RWPE1 (cell line): Measurements from ENCODE around the gene PMPCA.

ENCODE experiments used
- CTCF ChIA-PET: fragments of 350-600 bp; sonication (Branson Sonifier 250); formaldehyde crosslinking; extraction: SDS; loops from one replicate; lab custom pipeline; 2021; lab: Yijun Ruan, JAX
- POLR2A ChIA-PET: fragments of 400-600 bp; formaldehyde crosslinking; extraction: SDS; loops from one replicate; lab custom pipeline; 2020; ENCODE audit warnings: antibody characterized with exemption; ENCODE audit not compliant: low non-redundant PET; lab: Yijun Ruan, JAX
- DNase-seq: peaks from one replicate; pipeline ENCODE4 v3.0.0; 2012; ENCODE audit warnings: low spot score
- H3K27ac ChIP-seq: fragments of 450-650 bp; 2 replicates; pipeline ENCODE4 v1.5.1; 2017
- TF ChIP-seq, protein P1 (sequence below): fragments of 450-650 bp; conservative IDR thresholded peaks from 2 replicates; pipeline ENCODE4 v1.5.1; 2017; ENCODE audit warnings: low read depth, mild to moderate bottlenecking

The PMPCA gene

DNA sequence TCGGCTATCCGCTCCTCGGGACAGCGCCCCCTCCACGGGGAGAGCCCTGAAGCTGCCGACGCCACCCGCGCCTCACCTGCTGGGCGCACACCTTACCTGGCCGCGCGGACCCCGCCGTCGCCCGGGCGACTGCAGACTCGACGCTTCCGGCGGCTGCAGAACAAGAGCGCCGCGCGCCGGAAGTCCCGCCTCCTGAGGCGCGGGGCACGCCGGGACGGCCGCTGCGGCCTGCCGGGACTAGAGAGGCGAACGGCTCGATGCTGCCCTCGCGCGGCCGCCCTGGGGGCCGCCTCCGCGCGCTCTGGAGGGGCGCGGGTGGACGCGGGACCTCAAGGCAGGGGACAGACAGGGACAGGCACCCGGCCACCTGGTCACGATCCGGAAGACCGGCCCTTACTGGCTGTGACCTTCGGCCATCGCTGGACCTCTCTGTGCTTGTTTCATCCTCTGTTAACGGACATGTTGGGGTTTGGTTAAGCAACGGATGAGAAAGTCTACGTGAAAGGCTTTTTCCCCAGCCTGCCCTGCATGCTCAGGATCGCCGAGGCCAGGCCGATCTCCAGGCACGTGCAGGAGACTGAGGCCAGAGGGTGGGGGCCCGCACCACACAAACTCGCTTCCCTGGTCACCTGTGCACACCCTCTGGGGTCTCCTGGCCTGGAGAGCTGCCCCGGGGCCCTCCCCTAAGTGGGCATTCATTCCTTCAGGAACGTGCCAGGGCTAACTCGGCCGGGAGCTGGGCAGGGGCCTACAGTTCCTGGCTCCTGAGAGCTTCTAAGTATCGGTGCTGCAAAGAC is 10.2 kb upstream of the PMPCA start, which contains the start of gene SNAPC4:
SNAPC4 (minus strand) TSS at position 133 of the 797 bp plus-strand sequence. CDS start 1,742 bp downstream, outside the sequence.
- DNase-seq: peak; percentile 95
- POLR2A ChIA-PET: no interaction called here
- TF ChIP-seq, protein P1, sequence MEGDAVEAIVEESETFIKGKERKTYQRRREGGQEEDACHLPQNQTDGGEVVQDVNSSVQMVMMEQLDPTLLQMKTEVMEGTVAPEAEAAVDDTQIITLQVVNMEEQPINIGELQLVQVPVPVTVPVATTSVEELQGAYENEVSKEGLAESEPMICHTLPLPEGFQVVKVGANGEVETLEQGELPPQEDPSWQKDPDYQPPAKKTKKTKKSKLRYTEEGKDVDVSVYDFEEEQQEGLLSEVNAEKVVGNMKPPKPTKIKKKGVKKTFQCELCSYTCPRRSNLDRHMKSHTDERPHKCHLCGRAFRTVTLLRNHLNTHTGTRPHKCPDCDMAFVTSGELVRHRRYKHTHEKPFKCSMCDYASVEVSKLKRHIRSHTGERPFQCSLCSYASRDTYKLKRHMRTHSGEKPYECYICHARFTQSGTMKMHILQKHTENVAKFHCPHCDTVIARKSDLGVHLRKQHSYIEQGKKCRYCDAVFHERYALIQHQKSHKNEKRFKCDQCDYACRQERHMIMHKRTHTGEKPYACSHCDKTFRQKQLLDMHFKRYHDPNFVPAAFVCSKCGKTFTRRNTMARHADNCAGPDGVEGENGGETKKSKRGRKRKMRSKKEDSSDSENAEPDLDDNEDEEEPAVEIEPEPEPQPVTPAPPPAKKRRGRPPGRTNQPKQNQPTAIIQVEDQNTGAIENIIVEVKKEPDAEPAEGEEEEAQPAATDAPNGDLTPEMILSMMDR: peak; percentile 100
- CTCF ChIA-PET: interaction anchor here (0.5 to 3.3 kb wide), 13 partner anchors 9 to 329 kb away, joined by 3 to 18 read pairs (median 4); partner anchors contain the start of genes DNLZ, ENTR1 and PMPCA
- peak within 1 kb of the TSS; percentile 79 for H3K27ac ChIP-seq

DNA sequence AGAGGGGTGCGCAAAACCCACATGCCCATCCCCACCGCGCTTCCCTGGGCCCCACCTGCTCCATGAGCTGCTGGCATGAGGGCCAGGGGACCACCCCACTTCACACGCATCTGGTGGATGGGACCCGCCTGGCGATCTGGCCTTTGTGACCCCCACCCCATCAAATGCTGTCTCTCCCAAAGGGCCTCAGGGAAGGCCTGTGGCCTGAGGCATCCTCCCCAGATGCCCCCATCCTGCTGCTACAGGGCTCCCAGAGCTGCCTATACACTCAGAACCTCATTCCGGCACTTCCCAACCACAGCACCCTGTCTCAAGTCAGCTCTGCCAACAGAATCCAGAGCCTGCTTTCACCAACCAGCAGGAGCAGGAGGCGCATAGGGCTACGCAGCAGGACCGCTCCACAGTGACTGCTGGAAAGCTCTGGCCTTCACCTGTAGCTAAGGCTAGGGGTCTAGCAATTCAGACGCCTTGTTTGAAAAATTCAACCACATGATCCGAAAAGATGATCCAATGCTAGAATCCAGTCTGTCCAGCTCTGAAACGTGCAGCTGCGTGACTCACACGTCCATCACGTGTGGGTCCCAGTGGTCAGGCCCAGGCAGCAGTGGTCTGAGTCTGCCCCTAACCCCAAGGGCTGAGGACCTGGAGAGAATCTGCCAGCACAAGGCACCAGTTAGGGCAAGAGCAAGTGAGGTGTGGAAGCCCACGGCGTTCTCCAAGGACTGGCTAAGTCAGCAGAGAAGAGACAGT is 9.1 kb upstream of the PMPCA start:
- ChIA-PET POLR2A (interaction anchor here (1.1 kb wide), 1 partner anchor 8 kb away, joined by 4 read pairs; the partner anchor contains the start of genes ENTR1 and PMPCA), CTCF (interaction anchor here (0.5 to 3.3 kb wide), 14 partner anchors 8 to 842 kb away, joined by 3 to 18 read pairs (median 4); partner anchors contain the start of genes CARD9, DNLZ, ENTR1 and PMPCA)
- TF ChIP-seq, protein P1: no peak
- peak overlapping the region; percentile 79 for H3K27ac ChIP-seq
- DNase-seq: peak; percentile 44

DNA sequence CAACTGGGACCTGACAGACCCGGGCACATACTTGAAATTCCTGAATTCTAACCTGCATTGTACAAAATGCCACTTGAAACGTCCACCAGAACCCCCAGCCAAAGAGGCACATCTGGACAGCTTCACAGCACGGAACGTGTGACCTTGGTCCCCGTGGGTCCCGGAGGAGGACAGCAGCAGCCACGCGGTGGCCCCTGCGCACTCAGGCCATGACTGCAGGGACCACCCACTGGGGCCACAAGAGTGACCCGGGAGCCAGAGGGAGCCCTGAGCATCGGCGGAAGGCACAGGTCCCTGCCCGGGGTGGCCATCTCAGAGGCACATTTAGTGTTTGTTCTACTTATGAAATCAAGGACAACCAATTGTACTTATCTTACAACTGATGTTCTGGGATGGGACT is 8.4 kb upstream of the PMPCA start:
- ChIA-PET POLR2A (interaction anchor here (0.6 kb wide), 1 partner anchor 24 kb away, joined by 4 read pairs; no protein-coding TSS in a partner anchor), CTCF (interaction anchor here (0.8 to 3.3 kb wide), 3 partner anchors 28 to 89 kb away, joined by 6 to 16 read pairs (median 9); partner anchors contain the start of genes CARD9 and DNLZ)
- peak overlapping the region; percentile 79 for H3K27ac ChIP-seq
- TF ChIP-seq, protein P1: no peak
- no peak for DNase-seq

- no peak for DNase-seq
- ChIA-PET POLR2A (no interaction called here), CTCF (interaction anchor here (0.6 to 1.0 kb wide), 3 partner anchors 21 to 44 kb away, joined by 3 to 6 read pairs (median 6); partner anchors contain the start of gene DNLZ)
- peak overlapping the region; percentile 78 for H3K27ac ChIP-seq
- TF ChIP-seq, protein P1: no peak
Measured at GRCh38 chr9:136403538-136403914, 6.9 kb upstream of the PMPCA start.

DNA sequence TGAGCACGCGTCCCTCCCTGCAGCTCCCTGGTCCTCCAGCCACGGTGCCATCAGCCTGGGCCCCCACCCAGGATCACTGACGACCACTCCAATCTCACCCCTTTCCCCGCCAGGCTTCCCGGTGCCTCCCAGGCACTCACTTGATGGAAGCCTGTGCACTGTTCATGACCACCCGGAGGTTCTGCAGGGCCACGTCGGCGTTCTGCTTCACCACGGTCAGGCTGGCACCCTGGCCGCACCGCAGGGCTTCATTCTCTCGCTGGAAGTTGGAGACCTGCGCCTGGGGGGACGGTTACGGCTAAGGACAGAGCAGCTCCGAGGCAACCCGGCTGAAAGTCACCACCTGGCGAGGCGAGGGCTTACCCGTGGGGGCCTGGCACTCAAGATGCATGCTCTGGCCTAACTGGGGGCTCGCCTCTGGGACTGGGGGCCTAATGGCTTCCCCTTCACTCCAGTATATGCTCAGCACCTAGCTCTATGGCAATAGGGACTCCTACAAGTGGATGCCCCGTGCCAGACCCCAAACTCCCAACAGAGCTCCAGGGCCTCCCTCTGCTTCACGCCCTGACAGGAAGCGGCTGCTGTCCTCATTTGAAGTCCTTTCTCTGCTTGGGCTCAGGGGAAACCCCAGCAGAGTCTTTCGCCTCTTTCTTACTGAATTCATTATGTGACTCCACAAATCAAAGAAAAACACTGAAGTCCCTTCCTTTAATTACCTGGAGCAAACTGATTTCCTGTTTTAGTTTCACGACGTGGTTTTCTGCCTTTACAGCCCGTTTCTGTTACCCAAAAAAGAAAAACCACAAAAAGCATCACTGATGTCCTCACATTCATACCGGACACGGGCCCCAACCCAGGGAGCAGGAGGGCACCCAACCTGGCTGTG is 6.3 kb upstream of the PMPCA start:
- ChIA-PET POLR2A (no interaction called here), CTCF (interaction anchor here (0.6 to 0.9 kb wide), 3 partner anchors 10 to 40 kb away, joined by 3 to 6 read pairs (median 3); partner anchors contain the start of gene DNLZ)
- DNase-seq: no peak
- peak overlapping the region; percentile 78 for H3K27ac ChIP-seq
- TF ChIP-seq, protein P1: no peak
